ENCODE measurements around the gene NCOA6.

The NCOA6 gene

GRCh38 chr20:34744847-34745246 lies 80.6 kb downstream of the NCOA6 start:
- H3K79me2 ChIP-seq (ENCODE audit: insufficient read depth, low read length), result no peaks in the 10 kb centered on the region
- H3K4me2 ChIP-seq (ENCODE audit: insufficient read depth, low read length), result no peak overlapping the region
- H4K20me1 ChIP-seq (ENCODE audit: insufficient read depth, low read length), result no peaks in the 10 kb centered on the region
- H3K27me3 ChIP-seq (ENCODE audit: insufficient read depth, low read length, poor library complexity), result no peaks in the 10 kb centered on the region
- peaks cover 96% of the 10 kb centered on the region for H3K36me3 ChIP-seq (ENCODE audit: insufficient read depth, low read length)
- DNase-seq (no peak), ATAC-seq (ENCODE audit: insufficient read depth, low read depth) (no peak)
- no peak overlapping the region for H3K27ac ChIP-seq (ENCODE audit: low read length)
- H3K9ac ChIP-seq (ENCODE audit: low read depth, low read length), result no peak overlapping the region
- H2AFZ ChIP-seq (ENCODE audit: low read depth, low read length), result no peak overlapping the region
- H3K4me1 ChIP-seq (ENCODE audit: insufficient read depth, low read length), result no peaks in the 10 kb centered on the region
- H3K9me3 ChIP-seq (ENCODE audit: insufficient read depth, low read length, severe bottlenecking), result no peaks in the 10 kb centered on the region
- H3K4me3 ChIP-seq (ENCODE audit: low read depth in 1 of 2, low read length in 2 of 2), result no peak overlapping the region
- no peak for TF ChIP-seq CTCF (IDR thresholded peaks at IDR 0.05; ENCODE audit: borderline replicate concordance, extremely low read depth, low read length, poor library complexity, severe bottlenecking)
- TF ChIP-seq EZH2 (IDR thresholded peaks at IDR 0.05; ENCODE audit: borderline replicate concordance, low read depth, low read length, severe bottlenecking), result no peak

- Histone ChIP-seq H2AFZ (ENCODE audit: low read depth, low read length) (no peak overlapping the region), H3K27me3 (ENCODE audit: insufficient read depth, low read length, poor library complexity) (no peaks in the 10 kb centered on the region), H3K9ac (ENCODE audit: low read depth, low read length) (no peak overlapping the region), H3K27ac (ENCODE audit: low read length) (no peak overlapping the region), H4K20me1 (ENCODE audit: insufficient read depth, low read length) (no peaks in the 10 kb centered on the region), H3K79me2 (ENCODE audit: insufficient read depth, low read length) (no peaks in the 10 kb centered on the region), H3K9me3 (ENCODE audit: insufficient read depth, low read length, severe bottlenecking) (no peaks in the 10 kb centered on the region), H3K4me2 (ENCODE audit: insufficient read depth, low read length) (no peak overlapping the region), H3K4me3 (ENCODE audit: low read depth in 1 of 2, low read length in 2 of 2) (no peak overlapping the region), H3K36me3 (ENCODE audit: insufficient read depth, low read length) (peaks cover 96% of the 10 kb centered on the region), H3K4me1 (ENCODE audit: insufficient read depth, low read length) (no peaks in the 10 kb centered on the region)
- TF ChIP-seq CTCF (IDR thresholded peaks at IDR 0.05; ENCODE audit: borderline replicate concordance, extremely low read depth, low read length, poor library complexity, severe bottlenecking), result no peak
- TF ChIP-seq EZH2 (IDR thresholded peaks at IDR 0.05; ENCODE audit: borderline replicate concordance, low read depth, low read length, severe bottlenecking), result no peak
- DNase-seq, result no peak
- no peak for ATAC-seq (ENCODE audit: insufficient read depth, low read depth)
These were observed 81.1 kb downstream of the NCOA6 start for GRCh38 chr20:34744340-34744739.

GRCh38 chr20:34743039-34743438 lies 82.4 kb downstream of the NCOA6 start:
- no peaks in the 10 kb centered on the region for H3K79me2 ChIP-seq (ENCODE audit: insufficient read depth, low read length)
- no peaks in the 10 kb centered on the region for H3K27me3 ChIP-seq (ENCODE audit: insufficient read depth, low read length, poor library complexity)
- no peaks in the 10 kb centered on the region for H3K4me1 ChIP-seq (ENCODE audit: insufficient read depth, low read length)
- H3K9ac ChIP-seq (ENCODE audit: low read depth, low read length), result no peak overlapping the region
- no peak overlapping the region for H2AFZ ChIP-seq (ENCODE audit: low read depth, low read length)
- H3K36me3 ChIP-seq (ENCODE audit: insufficient read depth, low read length), result peaks cover 94% of the 10 kb centered on the region
- H3K4me2 ChIP-seq (ENCODE audit: insufficient read depth, low read length), result no peak overlapping the region
- DNase-seq (peak; percentile 20), ATAC-seq (ENCODE audit: insufficient read depth, low read depth) (no peak)
- H3K27ac ChIP-seq (ENCODE audit: low read length), result no peak overlapping the region
- no peak overlapping the region for H3K4me3 ChIP-seq (ENCODE audit: low read depth in 1 of 2, low read length in 2 of 2)
- no peaks in the 10 kb centered on the region for H4K20me1 ChIP-seq (ENCODE audit: insufficient read depth, low read length)
- no peaks in the 10 kb centered on the region for H3K9me3 ChIP-seq (ENCODE audit: insufficient read depth, low read length, severe bottlenecking)
- no peak for TF ChIP-seq CTCF (IDR thresholded peaks at IDR 0.05; ENCODE audit: borderline replicate concordance, extremely low read depth, low read length, poor library complexity, severe bottlenecking)
- no peak for TF ChIP-seq EZH2 (IDR thresholded peaks at IDR 0.05; ENCODE audit: borderline replicate concordance, low read depth, low read length, severe bottlenecking)

Data from DND-41 (cell line).